ENCODE results near the gene MCM6.

MCM6 gene

DNA sequence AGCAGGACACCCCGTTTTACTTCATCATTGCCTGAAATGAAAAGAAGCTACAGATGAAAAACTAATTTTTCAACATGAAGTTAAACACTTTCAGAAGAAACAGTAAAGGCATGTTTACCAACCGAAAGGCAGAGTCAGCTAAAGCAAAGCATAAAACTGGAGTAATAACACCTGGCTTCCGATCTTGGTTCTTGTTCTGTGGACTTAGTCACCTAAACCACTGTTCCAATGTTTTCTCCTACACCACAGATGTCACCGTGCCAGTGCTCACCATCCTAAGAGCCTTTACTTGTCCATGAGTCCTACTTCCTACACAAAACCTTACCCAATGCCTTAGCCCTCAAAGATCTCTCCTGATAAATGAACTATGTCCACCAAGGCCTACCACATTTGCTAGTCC lies 13.5 kb downstream of the MCM6 start:
- no peak for DNase-seq

DNA sequence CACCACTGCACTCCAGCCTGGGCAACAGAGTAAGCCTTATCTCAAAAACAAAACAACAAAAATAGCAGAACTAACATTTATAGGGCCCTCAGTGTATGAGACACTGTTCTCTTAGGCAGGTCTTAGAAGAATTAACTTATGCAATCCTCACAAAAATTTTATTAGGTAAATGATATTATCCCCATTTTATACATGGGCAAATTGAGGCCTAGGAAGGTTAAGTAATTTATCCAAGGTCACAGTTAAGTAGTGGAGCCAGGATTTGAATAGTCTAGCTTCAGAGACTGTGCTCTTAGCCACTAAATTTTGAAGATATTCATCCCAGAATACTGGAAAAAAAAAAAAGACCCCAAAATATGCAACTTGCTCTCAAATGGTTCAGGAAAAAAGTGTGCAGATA lies 22.8 kb downstream of the MCM6 start:
- DNase-seq, result no peak

DNA sequence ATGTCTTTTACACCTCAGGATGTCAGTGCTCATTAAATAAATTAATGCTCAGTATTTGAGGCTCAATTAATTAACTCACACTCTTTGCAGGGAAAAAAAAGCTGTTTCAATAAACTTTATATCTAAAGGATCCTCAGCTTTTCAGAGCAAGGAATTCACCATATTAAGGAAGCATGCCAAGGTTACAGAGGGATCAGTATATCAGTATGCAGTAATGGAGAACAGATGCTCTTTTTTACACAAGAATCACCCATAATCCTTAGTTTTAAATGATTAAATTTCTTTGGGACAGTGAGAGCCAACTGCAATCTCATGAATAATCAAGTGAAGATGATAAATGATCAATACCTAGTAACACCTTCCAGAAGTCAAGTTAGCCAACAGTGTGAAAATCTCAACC lies 24.4 kb downstream of the MCM6 start:
- DNase-seq, result no peak

DNA sequence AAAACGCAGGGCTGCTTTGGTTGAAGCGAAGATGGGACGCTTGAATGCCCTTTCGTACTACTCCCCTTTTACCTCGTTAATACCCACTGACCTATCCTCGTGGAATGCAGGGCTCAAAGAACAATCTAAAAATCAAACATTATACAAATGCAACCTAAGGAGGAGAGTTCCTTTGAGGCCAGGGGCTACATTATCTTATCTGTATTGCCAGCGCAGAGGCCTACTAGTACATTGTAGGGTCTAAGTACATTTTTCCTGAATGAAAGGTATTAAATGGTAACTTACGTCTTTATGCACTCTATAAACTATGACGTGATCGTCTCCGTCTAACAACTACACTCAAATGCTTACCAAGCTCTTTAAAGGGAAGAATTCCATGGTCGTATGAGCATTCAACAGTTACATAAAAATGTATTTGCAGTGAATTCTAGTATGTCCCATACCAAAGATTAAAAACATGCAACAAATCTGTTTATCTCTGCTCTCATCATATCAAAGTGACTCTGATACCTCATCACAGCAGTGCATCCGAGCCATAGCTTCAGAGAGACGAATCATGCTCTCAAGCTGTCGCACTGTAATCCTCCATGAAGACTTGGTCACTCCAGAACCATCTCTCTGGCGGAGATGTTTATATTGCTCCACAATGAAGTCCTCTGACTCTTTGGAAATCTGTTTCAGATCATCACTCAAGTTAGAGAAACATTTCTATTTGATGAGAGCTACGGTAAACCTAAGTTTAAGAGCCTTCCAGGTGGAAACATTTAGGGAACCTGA lies 25.2 kb downstream of the MCM6 start:
- no peak for DNase-seq

DNA sequence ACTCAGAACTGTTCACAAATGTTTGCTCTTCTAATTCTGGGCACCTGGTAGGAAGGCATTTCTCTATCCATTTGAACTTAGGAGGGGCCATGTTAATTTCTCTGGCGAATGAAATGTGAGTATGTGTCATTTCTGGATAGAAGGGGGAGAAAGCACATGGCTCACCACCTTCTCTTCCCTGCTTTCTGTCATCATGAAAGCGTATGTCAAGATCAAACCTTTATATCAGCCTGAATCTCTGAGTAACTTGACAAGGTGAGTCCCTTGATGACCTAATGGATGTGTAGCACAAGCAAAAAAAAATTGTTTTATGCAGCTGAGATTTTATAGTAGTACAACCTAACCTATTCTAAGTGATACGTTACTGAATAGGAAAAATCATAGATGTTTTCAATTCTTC lies 27.2 kb downstream of the MCM6 start:
- DNase-seq, result no peak

DNA sequence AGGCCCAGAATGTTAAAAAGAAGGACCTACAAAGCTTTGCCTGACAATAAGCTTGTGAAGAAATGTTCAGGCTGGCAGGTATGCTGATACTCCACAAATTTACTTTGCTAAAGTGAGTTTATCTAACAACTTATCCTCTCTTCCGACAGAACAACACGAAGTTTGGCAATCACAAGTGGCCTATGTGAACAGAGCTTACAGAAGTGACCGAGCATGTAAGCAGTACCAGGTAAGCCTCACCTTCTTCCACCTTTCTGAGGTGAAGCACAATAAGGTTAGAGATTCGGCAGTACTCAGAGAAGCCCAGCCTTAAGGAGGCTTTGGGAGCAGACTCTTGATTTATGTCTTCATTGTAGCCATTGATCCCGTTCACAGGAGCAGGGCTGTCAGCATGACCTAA lies 30.2 kb downstream of the MCM6 start:
- DNase-seq, result no peak

DNA sequence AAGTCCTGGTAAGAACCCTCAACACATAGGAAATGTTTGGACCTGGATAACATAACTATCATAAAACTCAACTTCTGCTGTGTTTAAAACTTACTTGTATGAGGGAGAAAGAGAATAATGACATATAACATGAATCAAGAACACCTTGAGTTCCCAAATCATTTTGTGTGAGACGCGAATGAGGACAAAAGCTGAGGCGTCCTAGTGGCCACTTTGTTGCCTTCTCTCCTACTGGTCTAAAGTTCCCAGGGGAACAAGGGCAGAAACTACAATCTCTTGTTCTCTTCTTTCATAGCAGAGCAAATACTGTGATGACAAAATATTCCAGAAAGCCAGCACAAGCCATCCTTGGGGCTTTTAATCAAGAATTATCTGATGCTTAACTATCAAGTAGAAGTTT lies 31.0 kb downstream of the MCM6 start:
- no peak for DNase-seq

DNA sequence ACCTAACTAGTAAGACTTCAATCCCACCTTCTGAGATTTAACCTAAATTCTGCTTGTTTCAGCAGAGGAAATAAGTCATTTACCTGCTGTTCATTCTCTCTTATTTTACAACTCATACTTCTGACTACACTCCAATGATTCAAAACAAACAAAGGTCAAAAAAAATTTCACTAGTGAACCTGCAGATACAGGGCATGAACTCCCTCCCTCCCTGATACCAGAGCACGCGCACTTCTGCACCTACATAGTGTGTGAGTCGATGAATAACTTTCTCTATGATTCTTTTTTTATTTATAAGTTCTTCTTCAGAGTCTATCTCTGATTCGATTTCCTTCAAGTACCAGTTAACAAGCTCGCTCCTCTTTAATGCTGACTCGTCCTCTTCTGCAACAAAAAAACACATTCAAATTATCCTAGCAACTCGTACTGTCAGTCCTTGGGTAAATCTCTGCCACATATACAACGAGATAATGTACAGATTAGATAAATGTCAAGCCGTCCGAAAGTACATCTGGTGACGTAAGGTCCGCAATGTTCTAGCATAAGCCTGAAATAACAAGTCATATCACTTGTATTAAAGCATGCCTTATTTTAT lies 31.8 kb downstream of the MCM6 start:
- DNase-seq, result no peak

DNA sequence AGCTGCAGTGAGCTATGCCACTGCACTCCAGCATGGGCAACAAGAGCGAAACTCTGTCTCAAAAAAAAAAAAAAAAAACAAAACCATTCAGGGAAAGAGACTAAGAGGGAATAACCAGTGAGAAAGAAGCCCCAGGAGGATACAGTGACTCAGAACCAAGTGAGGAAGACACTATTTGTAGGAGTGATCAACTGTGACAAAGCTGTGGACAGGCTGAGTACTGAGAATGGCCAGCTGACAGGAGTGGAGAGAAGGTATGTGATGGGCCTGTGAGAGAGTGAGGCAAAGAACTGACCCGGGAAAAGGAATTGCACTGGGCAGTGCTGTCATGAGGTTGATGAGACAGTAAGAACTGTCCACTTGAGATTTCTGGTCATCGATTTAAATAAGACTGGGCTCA lies 32.6 kb downstream of the MCM6 start:
- no peak for DNase-seq

DNA sequence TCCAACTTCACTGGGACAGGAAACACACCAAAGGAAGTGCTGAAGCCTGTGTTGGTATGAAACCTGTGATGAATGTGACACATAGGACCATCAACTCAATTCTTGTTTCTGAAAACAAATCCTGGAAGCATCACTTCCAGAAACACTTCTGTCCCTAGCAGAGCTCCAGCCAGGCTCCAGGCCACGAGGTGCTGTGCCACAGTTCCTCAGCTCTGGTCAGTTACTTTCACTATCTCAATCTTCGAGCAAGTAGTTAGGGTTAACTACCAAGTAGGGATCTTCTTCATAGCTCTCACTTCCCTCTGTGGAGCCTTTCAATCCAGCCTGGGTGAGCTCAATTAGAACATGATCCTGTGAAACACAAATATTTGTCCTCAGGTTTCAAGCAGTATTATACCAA lies 35.6 kb downstream of the MCM6 start:
- no peak for DNase-seq

DNA sequence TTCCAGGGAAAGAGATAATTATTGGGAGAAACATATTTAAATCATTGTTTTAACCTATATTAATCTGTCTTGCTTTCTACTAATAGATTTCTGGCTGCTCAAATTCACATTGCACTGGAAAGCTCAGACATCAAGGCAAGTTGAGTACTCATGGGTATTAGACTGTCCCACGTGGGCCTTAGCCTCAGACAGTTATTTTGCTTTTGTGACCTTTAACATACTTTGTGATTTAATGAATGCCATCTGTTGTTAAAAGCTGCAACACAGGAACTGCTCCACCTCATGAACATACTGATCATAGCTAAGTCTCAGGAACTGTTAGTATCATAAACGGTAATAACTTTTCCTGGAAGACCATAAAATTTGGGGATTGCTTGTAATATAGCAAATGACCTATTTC lies 36.5 kb downstream of the MCM6 start:
- DNase-seq, result no peak

DNA sequence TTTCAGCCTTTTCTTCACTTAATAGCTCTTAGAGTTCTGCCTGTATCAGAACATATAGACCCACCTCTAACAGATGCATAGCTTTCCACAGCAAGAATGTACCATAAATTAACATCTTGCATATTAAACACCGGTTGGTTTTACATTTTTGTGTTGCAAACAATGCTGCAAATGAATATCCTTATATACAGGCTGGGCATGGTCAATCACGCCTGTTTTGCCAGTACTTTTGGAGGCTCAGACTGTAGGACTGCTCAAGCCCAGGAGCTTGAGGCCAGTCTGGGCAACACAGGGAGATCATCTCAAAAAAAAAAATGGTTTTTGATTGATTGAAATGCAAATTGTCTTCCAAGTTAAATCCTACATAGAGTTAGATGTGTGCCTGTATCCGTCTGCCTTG lies 37.7 kb downstream of the MCM6 start:
- DNase-seq, result no peak

DNA sequence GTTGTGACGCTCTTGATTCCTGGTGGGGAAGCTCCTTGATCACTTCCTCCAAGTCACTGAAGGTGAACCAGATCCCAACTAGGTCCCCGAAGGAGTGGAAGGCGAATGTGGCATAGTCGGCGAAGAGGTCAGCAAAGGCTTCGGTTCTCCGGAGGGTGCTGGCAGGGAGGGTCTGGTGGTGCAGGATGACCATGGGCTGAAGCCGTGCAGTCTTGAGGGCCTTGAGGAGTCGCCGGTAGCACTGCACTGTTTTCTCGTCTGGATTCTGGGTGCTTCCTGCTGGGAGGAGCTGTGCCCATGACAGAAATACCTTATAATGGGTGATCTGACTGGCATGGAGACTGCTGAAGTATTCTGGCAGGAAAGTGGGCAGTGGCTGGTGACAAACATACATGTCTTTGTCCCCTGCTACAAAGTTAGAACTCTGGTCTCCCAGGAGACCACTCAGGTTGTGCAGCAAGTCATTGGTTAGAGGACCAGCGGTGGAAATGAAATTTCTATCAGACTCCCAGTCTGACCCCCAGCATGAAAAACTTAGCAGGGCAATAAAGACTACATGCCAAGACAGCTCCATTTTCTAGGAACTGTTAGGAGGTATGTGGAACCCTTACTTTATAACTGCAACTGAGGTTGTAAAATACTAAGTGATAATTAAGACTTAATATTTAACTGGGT lies 39.5 kb downstream of the MCM6 start, which contains the start of gene LCT:
Gene LCT (minus strand): TSS at position 589 of the 675 bp plus-strand sequence. CDS start 15 bp downstream, at position 574.
- DNase-seq, result no peak

DNA sequence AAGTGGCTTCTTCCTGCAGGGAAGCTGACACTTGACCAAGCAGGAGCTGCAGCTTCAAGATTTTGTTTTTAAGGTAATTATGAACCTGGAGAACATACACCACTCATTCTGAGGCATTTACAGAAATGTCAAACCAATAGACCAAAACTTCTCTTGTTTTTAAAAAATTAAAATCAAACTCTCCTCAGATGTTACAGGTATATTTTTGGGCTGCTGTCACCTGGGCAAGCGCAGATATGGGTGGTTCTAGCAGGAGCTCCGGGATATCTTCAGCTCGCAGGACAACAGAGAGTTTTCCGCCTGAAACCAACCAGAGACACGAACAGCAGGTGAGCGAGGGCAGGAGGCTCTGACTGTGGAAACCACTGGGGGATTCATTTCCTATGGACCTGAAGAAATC lies 43.4 kb downstream of the MCM6 start:
- no peak for DNase-seq

DNA sequence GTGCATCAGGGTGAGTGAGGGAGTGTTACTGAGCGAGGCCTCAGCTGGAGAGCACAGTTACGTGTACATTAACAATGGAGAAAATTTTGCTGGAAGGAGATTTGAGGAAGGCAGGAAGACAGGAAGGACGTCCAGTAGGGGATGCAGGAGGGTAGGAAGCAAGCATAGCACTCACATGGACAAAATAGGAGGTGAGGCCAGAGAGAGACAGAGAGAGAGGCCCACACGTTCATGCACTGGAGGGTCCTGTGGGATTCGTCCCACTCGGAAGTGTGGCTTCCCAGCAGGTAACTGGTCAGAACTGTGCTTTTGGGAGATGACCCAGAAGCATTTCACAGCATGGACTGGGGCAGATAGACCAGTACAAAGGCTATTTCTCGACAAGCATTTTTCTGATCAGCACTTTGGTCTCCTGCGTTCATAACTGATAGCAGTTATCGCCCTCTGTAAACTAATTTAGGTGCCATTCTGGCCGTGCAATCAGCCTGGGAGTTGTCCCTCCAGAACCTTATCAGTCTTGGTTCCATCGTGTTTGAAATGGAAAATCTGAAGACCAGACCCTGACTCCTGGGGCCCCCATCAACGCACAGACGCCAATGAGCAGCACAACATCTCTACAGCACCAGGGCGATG lies 44.9 kb downstream of the MCM6 start:
- no peak for DNase-seq

DNA sequence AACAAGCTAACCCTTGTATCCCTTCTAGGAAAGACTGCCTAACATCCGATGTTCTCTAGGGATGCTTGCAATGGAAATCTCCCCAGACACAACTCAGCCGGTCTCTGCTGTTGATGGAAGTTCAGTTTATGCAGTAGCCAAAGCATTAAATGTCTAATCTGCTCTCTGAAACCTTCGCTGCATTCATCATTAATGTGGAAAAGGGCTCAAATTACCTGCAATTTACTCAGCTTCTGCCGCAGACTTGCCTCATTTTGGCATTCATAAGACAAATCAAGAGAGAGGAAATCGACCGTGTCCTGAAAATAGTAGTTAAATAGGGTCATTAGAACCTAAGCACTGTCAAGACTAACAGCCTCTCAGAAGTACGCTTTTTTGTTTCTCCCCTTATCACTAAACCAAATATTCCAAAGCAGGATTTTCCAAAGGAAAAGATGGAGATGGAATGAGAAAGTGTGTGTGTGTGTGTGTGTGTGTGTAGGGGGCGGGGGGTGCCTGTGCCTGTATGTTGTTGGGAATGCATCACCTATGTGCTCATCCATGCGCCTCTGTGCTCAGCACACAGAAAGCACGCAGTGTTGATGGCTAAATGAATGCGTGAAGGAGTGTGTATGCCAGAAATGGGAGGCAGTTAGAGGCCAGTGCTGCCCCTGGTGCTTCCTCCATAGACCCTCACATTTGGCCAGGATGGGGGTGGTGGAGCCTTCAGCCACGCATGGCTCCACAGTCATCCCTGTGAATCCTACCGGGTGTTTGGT lies 46.7 kb downstream of the MCM6 start:
- DNase-seq, result no peak

DNA sequence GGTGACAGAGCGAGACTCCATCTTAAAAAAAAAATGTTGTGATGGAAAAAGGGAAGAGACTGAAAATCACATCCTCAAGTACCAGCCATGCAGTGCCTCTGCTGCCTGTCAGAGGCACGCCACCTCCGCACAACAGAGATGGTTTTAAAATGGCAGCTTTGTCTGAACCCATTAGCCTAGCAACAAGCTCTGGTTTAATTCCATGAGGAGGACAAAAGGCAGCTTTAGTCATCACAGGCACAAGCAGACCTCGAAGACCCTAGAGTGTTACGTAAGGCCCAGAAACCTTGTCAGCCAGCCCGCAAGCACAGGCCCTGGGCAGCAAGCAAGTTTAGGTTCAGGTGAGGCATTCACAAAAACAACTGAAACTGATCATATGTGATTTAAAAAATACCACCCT lies 49.7 kb downstream of the MCM6 start:
- no peak for DNase-seq

DNA sequence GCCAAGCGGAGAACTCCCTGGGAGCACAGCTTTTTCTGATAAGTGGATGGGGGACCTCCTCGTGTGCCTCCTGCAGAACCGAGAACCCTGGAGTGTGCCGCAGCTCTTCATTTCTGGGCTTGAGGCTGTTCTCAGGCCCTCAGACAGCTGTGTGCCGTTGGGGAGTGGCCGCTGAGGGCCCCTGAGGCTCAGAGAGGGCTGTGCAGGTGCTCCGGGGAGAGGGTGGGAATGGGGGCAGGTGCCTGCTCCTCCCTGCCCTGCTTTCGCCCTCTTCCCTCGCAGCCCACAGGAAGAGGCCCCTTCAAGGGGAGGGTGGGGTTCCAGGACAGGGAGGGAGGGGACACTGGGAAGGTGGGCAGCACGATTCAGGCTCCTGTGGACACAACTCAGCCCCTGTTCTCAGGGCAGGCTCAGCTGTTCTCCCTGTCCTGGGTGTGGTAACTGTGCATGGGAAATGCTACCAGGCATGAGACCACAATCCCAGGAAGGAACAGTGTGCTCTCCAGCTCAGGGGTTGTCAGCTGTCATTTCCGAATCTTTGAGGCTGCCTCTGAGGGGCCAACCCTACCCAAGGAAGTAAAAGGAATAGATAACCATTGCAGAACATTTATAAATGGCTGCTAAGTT lies 50.6 kb downstream of the MCM6 start:
- DNase-seq, result no peak

DNA sequence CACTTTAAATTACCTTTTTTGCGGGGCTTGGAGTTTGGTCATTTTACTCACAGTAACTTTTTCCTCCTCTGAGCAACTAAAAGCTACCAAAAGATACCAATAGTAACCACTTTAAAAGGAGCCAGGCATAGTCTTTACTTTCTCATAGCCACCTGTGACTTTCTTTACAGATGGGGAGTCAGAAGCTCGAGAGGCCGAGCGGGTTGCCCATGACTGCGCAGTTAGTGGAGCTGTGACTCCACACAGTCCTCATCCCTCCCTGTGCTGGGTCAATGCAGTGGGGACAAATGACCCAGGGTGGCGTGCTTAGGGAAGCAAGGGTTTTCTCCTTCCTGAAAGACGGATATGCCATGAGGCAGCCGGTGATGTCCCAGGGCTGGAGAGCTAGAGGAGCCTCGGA lies 51.1 kb downstream of the MCM6 start:
- DNase-seq, result no peak

DNA sequence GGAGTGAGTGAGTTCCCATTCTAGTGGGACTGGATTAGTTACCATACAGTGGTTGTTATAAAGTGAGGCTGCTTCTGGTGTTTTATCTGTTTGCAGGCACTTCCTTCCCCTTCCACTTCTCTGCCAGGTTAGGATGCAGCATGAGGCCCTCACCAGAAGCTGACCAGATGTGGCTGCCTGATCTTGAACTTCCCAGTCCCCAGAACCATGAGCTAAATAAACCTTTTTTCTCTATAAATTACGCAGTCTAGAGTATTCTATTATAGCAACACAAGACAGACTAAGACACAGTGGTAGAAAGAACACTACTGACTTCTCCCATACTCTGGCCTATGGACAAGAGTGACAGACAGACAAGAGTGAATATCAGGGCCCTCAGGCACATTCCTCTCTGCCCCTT lies 53.4 kb downstream of the MCM6 start:
- DNase-seq, result no peak

DNA sequence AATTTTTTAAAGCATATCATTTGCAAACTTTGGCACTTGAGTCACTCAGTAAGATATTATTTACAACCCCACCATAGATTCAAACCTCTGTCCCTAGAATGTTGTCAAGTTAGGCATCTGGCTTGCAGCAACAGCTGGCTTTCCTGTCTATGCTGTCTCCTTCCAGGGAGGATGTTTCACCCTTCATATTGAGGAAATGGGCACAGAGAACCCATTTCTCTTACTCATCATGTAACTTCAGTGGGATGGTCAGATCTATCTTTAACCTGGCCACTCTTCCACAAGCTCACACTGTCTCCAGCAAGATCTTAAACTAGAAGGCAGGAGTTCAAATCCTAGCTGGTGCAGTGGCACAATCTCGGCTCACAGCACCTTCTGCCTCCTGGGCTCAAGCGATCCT lies 55.1 kb downstream of the MCM6 start:
- DNase-seq, result no peak

DNA sequence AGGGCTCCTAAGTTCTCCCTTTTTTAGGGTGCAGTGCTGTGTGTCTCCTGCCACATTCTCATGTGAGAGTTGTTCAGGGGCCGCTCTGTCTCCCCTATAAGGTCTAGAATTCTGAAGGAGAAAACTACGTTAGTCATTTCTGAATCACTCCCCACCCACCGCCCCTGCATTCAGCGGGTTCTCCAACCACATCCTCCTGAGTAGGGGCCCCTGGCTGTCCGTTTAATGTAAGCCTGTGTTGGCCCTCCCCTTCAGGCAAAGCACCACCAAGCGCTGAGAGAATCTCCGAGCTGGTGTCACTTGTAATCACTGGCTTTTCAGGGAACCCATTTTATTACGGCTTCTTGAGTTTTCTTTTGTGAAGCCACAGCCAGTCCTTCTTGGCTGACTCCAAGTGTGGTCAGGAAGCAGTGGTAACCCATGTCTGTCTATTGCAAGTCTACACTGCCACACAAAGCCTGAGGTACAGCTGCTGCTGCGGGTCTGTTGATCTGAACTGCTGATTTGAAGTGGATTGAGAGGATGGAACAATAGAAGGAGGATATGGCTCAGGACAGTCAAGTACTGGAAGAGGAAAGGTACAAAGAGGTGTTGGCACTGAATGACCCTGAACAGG lies 56.1 kb downstream of the MCM6 start:
- DNase-seq, result no peak
